ENCODE results near the gene IMMT. TPM values are rescaled to one million over a fixed set of nuclear protein-coding genes. Genes with fewer than 3 reads are reported as not detected.

IMMT gene
- total RNA-seq, 1 experiment from 2014 or later, result 112 TPM

- Histone ChIP-seq H3K4ac (ENCODE audit: low read depth, low read length) (no peak overlapping the region), H2AK5ac (ENCODE audit: insufficient read length, low read length) (no peak overlapping the region), H3T11ph (ENCODE audit: low read length) (no peak overlapping the region), H3K23me2 (ENCODE audit: insufficient read length, low read depth, low read length, poor library complexity, severe bottlenecking) (no peaks in the 10 kb centered on the region), H2BK120ac (ENCODE audit: low read depth, low read length, poor library complexity, severe bottlenecking) (no peak overlapping the region), H3K4me1 (ENCODE audit: insufficient read depth, low read length) (no peaks in the 10 kb centered on the region), H4K5ac (ENCODE audit: insufficient read length, low read depth, low read length) (no peak overlapping the region), H4K20me1 (ENCODE audit: control insufficient read depth, insufficient read depth, insufficient read length) (no peaks in the 10 kb centered on the region), H3K9ac (ENCODE audit: extremely low read depth, insufficient read length, low read length) (no peak overlapping the region), H4K8ac (replicated peaks; ENCODE audit: insufficient read length, low read depth, low read length) (no peak overlapping the region), H2BK15ac (ENCODE audit: low read depth, low read length) (no peak overlapping the region), H2BK5ac (ENCODE audit: insufficient read length, low read length) (no peak overlapping the region), H3K23ac (ENCODE audit: insufficient read length, low read depth, low read length) (no peak overlapping the region), H3K14ac (ENCODE audit: insufficient read depth, low read length) (no peak overlapping the region), H2BK20ac (ENCODE audit: low read depth, low read length, poor library complexity, severe bottlenecking) (no peak overlapping the region), H3K79me2 (ENCODE audit: insufficient read depth, low read length) (no peaks in the 10 kb centered on the region), H3K27ac (ENCODE audit: insufficient read length, low read depth, low read length) (no peak overlapping the region), H2BK12ac (ENCODE audit: insufficient read length, low read depth, low read length) (no peak overlapping the region), H4K91ac (ENCODE audit: insufficient read length, low read depth, low read length) (no peak overlapping the region), H3K27me3 (ENCODE audit: insufficient read depth, low read length) (no peaks in the 10 kb centered on the region), H2AFZ (ENCODE audit: low read length) (no peak overlapping the region), H3K4me2 (ENCODE audit: insufficient read depth, insufficient read length, low read length) (no peak overlapping the region), H3K18ac (ENCODE audit: insufficient read length, low read depth, low read length) (no peak overlapping the region), H3K9me3 (ENCODE audit: control insufficient read depth, low read depth, low read length) (no peaks in the 10 kb centered on the region), H3K79me1 (ENCODE audit: insufficient read depth, low read depth, low read length, poor library complexity, severe bottlenecking) (no peaks in the 10 kb centered on the region), H3K56ac (ENCODE audit: insufficient read length, low read depth, low read length) (no peak overlapping the region)
- no peak for DNase-seq
- Mint-ChIP-seq H3K36me3 (ENCODE audit: insufficient read depth in 1 of 3, low read depth in 3 of 3) (no peaks in the 10 kb centered on the region; a peak in 1 of 7 replicates), H3K27ac (no peak overlapping the region), H3K4me1 (peaks cover 0 to 4% of the 10 kb centered on the region in 2 experiments; a peak in 2 of 4 replicates), H3K4me3 (no peak overlapping the region), H3K27me3 (ENCODE audit: low read depth) (peaks cover 10% of the 10 kb centered on the region), H3K9me3 (peaks cover 0 to under 1% of the 10 kb centered on the region in 2 experiments; a peak in 2 of 5 replicates)
- no CpG with 5 or more reads among the region's 4 CpGs for WGBS (ENCODE audit: extremely low coverage, insufficient read length, low lambda C conversion rate)
- TF ChIP-seq, protein P1, sequence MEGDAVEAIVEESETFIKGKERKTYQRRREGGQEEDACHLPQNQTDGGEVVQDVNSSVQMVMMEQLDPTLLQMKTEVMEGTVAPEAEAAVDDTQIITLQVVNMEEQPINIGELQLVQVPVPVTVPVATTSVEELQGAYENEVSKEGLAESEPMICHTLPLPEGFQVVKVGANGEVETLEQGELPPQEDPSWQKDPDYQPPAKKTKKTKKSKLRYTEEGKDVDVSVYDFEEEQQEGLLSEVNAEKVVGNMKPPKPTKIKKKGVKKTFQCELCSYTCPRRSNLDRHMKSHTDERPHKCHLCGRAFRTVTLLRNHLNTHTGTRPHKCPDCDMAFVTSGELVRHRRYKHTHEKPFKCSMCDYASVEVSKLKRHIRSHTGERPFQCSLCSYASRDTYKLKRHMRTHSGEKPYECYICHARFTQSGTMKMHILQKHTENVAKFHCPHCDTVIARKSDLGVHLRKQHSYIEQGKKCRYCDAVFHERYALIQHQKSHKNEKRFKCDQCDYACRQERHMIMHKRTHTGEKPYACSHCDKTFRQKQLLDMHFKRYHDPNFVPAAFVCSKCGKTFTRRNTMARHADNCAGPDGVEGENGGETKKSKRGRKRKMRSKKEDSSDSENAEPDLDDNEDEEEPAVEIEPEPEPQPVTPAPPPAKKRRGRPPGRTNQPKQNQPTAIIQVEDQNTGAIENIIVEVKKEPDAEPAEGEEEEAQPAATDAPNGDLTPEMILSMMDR (conservative IDR thresholded peaks at IDR 0.05), result no peak
Observed at GRCh38 chr2:86239326-86239725, 44.1 kb upstream of the IMMT start.

Measured in H9 (cell line).